ENCODE data around the gene CCDC157. TPM values are rescaled to one million over a fixed set of nuclear protein-coding genes. Genes with fewer than 3 reads are reported as not detected.
"Not testable (repeated sequence)": the region's sequence is repeated elsewhere in the genome, so short reads cannot be mapped to it uniquely, and the experiment has no call there.

The CCDC157 gene
- total RNA-seq, 2 experiments from 2014 or later = 2.4 to 3.7 TPM

GRCh38 chr22:30399718-30400117 lies 42.9 kb downstream of the CCDC157 start:
- Mint-ChIP-seq H3K4me1 (peaks cover 31% of the 10 kb centered on the region), H3K4me3 (no peak overlapping the region), H3K36me3 (ENCODE audit: low read depth) (peaks cover 6% of the 10 kb centered on the region), H3K27ac (no peak overlapping the region), H3K9me3 (ENCODE audit: low read depth) (no peaks in the 10 kb centered on the region), H3K27me3 (no peaks in the 10 kb centered on the region)
- CTCF ChIA-PET = interaction anchor here (0.6 to 5.0 kb wide), 4 partner anchors 9 to 1122 kb away, joined by 3 to 48 read pairs (median 20); partner anchors contain the start of genes CASTOR1 and MTFP1
- POLR2A ChIA-PET = interaction anchor here (1.0 kb wide), 1 partner anchor 14 kb away, joined by 3 read pairs; no protein-coding TSS in a partner anchor
- no peak for ATAC-seq
- intact Hi-C loops (cut with DNase I, micrococcal nuclease) = loop anchor here in 1 of 2 experiments (10.0 kb wide), 1 partner anchor 205 kb away; the partner anchor contains the start of gene TCN2
- no peak for DNase-seq

GRCh38 chr22:30400159-30400558 lies 43.4 kb downstream of the CCDC157 start:
- intact Hi-C loops (cut with DNase I, micrococcal nuclease) = no loop called here
- H3K27me3 Mint-ChIP-seq = no peaks in the 10 kb centered on the region
- H3K9me3 Mint-ChIP-seq (ENCODE audit: low read depth) = no peaks in the 10 kb centered on the region
- POLR2A ChIA-PET = no interaction called here
- no peak overlapping the region for H3K27ac Mint-ChIP-seq
- no peak overlapping the region for H3K4me3 Mint-ChIP-seq
- CTCF ChIA-PET = interaction anchor here (1.9 to 5.0 kb wide), 3 partner anchors 9 to 111 kb away, joined by 4 to 48 read pairs (median 37); partner anchors contain the start of genes CASTOR1 and MTFP1
- H3K36me3 Mint-ChIP-seq (ENCODE audit: low read depth) = peaks cover 6% of the 10 kb centered on the region
- DNase-seq (no peak), ATAC-seq (no peak)
- peaks cover 31% of the 10 kb centered on the region for H3K4me1 Mint-ChIP-seq

GRCh38 chr22:30401024-30401423 lies 44.2 kb downstream of the CCDC157 start:
- intact Hi-C loops (cut with DNase I, micrococcal nuclease); H3K27ac Mint-ChIP-seq; H3K27me3 Mint-ChIP-seq; H3K9me3 Mint-ChIP-seq (ENCODE audit: low read depth); ATAC-seq; CTCF ChIA-PET; H3K4me3 Mint-ChIP-seq; DNase-seq; POLR2A ChIA-PET; H3K36me3 Mint-ChIP-seq (ENCODE audit: low read depth): not testable (repeated sequence)
- peaks cover 28% of the 10 kb centered on the region for H3K4me1 Mint-ChIP-seq

- H3K27ac Mint-ChIP-seq = peak overlapping the region; percentile 58
- H3K4me3 Mint-ChIP-seq = no peak overlapping the region
- no peak for ATAC-seq
- no peaks in the 10 kb centered on the region for H3K9me3 Mint-ChIP-seq (ENCODE audit: low read depth)
- CTCF ChIA-PET = no interaction called here
- DNase-seq = no peak
- H3K4me1 Mint-ChIP-seq = peaks cover 20% of the 10 kb centered on the region
- peaks cover 9% of the 10 kb centered on the region for H3K36me3 Mint-ChIP-seq (ENCODE audit: low read depth)
- POLR2A ChIA-PET = interaction anchor here (0.8 kb wide), 1 partner anchor 22 kb away, joined by 3 read pairs; no protein-coding TSS in a partner anchor
- no peaks in the 10 kb centered on the region for H3K27me3 Mint-ChIP-seq
- intact Hi-C loops (cut with DNase I, micrococcal nuclease) = no loop called here
Observed at GRCh38 chr22:30402028-30402765, 45.4 kb downstream of the CCDC157 start.

GRCh38 chr22:30402766-30403104 lies 45.9 kb downstream of the CCDC157 start:
- ATAC-seq; H3K9me3 Mint-ChIP-seq (ENCODE audit: low read depth); intact Hi-C loops (cut with DNase I, micrococcal nuclease); H3K27me3 Mint-ChIP-seq; H3K4me3 Mint-ChIP-seq; H3K27ac Mint-ChIP-seq; POLR2A ChIA-PET; DNase-seq: not testable (repeated sequence)
- Mint-ChIP-seq H3K4me1 (peaks cover 20% of the 10 kb centered on the region), H3K36me3 (ENCODE audit: low read depth) (peaks cover 11% of the 10 kb centered on the region)
- CTCF ChIA-PET = interaction anchor here (0.6 kb wide), 1 partner anchor 161 kb away, joined by 3 read pairs; no protein-coding TSS in a partner anchor

GRCh38 chr22:30404307-30404706 lies 47.5 kb downstream of the CCDC157 start:
- Mint-ChIP-seq H3K9me3 (ENCODE audit: low read depth) (no peaks in the 10 kb centered on the region), H3K4me3 (no peak overlapping the region), H3K27ac (no peak overlapping the region), H3K36me3 (ENCODE audit: low read depth) (peaks cover 19% of the 10 kb centered on the region), H3K27me3 (no peaks in the 10 kb centered on the region), H3K4me1 (peaks cover 10% of the 10 kb centered on the region)
- ChIA-PET POLR2A (no interaction called here), CTCF (interaction anchor here (1.1 kb wide), 1 partner anchor 20 kb away, joined by 3 read pairs; no protein-coding TSS in a partner anchor)
- DNase-seq = no peak
- no peak for ATAC-seq
- intact Hi-C loops (cut with DNase I, micrococcal nuclease) = no loop called here

- H3K4me3 Mint-ChIP-seq = no peak overlapping the region
- no peaks in the 10 kb centered on the region for H3K27me3 Mint-ChIP-seq
- ChIA-PET POLR2A (no interaction called here), CTCF (interaction anchor here (0.7 to 2.5 kb wide), 7 partner anchors 9 to 113 kb away, joined by 3 to 7 read pairs (median 4); no protein-coding TSS in a partner anchor)
- H3K4me1 Mint-ChIP-seq = peaks cover 10% of the 10 kb centered on the region
- ATAC-seq = no peak
- peaks cover 21% of the 10 kb centered on the region for H3K36me3 Mint-ChIP-seq (ENCODE audit: low read depth)
- no peak for DNase-seq
- intact Hi-C loops (cut with DNase I, micrococcal nuclease) = no loop called here
- H3K9me3 Mint-ChIP-seq (ENCODE audit: low read depth) = no peaks in the 10 kb centered on the region
- H3K27ac Mint-ChIP-seq = no peak overlapping the region
Observed at GRCh38 chr22:30405731-30406130, 48.9 kb downstream of the CCDC157 start.

- H3K4me1 Mint-ChIP-seq = peaks cover 14% of the 10 kb centered on the region
- H3K27ac Mint-ChIP-seq = no peak overlapping the region
- ChIA-PET CTCF (interaction anchor here (0.6 to 2.5 kb wide), 6 partner anchors 12 to 96 kb away, joined by 3 to 7 read pairs (median 4); no protein-coding TSS in a partner anchor), POLR2A (no interaction called here)
- no peak for ATAC-seq
- H3K27me3 Mint-ChIP-seq = no peaks in the 10 kb centered on the region
- H3K9me3 Mint-ChIP-seq (ENCODE audit: low read depth) = no peaks in the 10 kb centered on the region
- peaks cover 26% of the 10 kb centered on the region for H3K36me3 Mint-ChIP-seq (ENCODE audit: low read depth)
- H3K4me3 Mint-ChIP-seq = no peak overlapping the region
- DNase-seq = no peak
- intact Hi-C loops (cut with DNase I, micrococcal nuclease) = no loop called here
Observed at GRCh38 chr22:30406400-30406799, 49.6 kb downstream of the CCDC157 start.

- H3K27me3 Mint-ChIP-seq = no peaks in the 10 kb centered on the region
Observed at GRCh38 chr22:30408388-30409102, 51.7 kb downstream of the CCDC157 start.

GRCh38 chr22:30411780-30412179 lies 55.0 kb downstream of the CCDC157 start:
- Mint-ChIP-seq H3K4me1 (peaks cover 52% of the 10 kb centered on the region), H3K36me3 (ENCODE audit: low read depth) (peaks cover 51% of the 10 kb centered on the region), H3K9me3 (ENCODE audit: low read depth) (no peaks in the 10 kb centered on the region), H3K27ac (peak overlapping the region; percentile 15), H3K27me3 (no peaks in the 10 kb centered on the region), H3K4me3 (no peak overlapping the region)
- intact Hi-C loops (cut with DNase I, micrococcal nuclease) = no loop called here
- CTCF ChIA-PET = interaction anchor here (0.6 to 4.0 kb wide), 7 partner anchors 12 to 468 kb away, joined by 3 to 13 read pairs (median 5); partner anchors contain the start of gene MTFP1
- DNase-seq = no peak
- no peak for ATAC-seq
- POLR2A ChIA-PET = interaction anchor here (1.1 to 1.6 kb wide), 2 partner anchors 10 to 12 kb away, joined by 3 to 10 read pairs; no protein-coding TSS in a partner anchor

More at GRCh38 chr22:30408388-30409102, 51.7 kb downstream of the CCDC157 start:
- Mint-ChIP-seq H3K4me1 (peaks cover 25% of the 10 kb centered on the region), H3K27ac (no peak overlapping the region), H3K9me3 (ENCODE audit: low read depth) (no peaks in the 10 kb centered on the region), H3K4me3 (no peak overlapping the region), H3K36me3 (ENCODE audit: low read depth) (peaks cover 33% of the 10 kb centered on the region)
- DNase-seq (no peak), ATAC-seq (peak; percentile 69)
- ChIA-PET POLR2A (no interaction called here), CTCF (interaction anchor here (0.6 to 1.6 kb wide), 5 partner anchors 16 to 264 kb away, joined by 3 to 5 read pairs (median 3); no protein-coding TSS in a partner anchor)
- intact Hi-C loops (cut with DNase I, micrococcal nuclease) = no loop called here

- Mint-ChIP-seq H3K4me3 (no peak overlapping the region), H3K36me3 (ENCODE audit: low read depth) (peaks cover 56% of the 10 kb centered on the region), H3K27ac (peak overlapping the region; percentile 79), H3K4me1 (peaks cover 52% of the 10 kb centered on the region), H3K27me3 (no peaks in the 10 kb centered on the region), H3K9me3 (ENCODE audit: low read depth) (no peaks in the 10 kb centered on the region)
- ChIA-PET CTCF (interaction anchor here (0.9 to 4.0 kb wide), 7 partner anchors 11 to 125 kb away, joined by 3 to 13 read pairs (median 5); partner anchors contain the start of genes MTFP1, RNF215 and SEC14L2), POLR2A (interaction anchor here (0.9 to 1.7 kb wide), 2 partner anchors 9 to 14 kb away, joined by 3 to 7 read pairs; no protein-coding TSS in a partner anchor)
- intact Hi-C loops (cut with DNase I, micrococcal nuclease) = no loop called here
- DNase-seq (no peak), ATAC-seq (no peak)
Observed at GRCh38 chr22:30413001-30413400, 56.2 kb downstream of the CCDC157 start.

Measured in activated CD4-positive, alpha-beta T cell treated with anti-CD3 and anti-CD28 coated beads for 36 hours (primary cell).